Tibial artery (tissue), 4 donors: ENCODE data around the gene MAP3K7CL.

Experiments
- DNase-seq, 2 donors: peaks; one replicate each; pipeline ENCODE4 v3.0.0-alpha.2; 2019
- H3K27ac ChIP-seq, 2 donors: fragments of 200-600 bp; sonication (generic) in 1 of 2; 1 replicate in 1 of 2; 2 replicates in 1 of 2; pipeline ENCODE4 v1.5.1; 2018 to 2019; ENCODE audit warnings: mild to moderate bottlenecking in 1 of 2
- H3K27me3 ChIP-seq, 2 donors: fragments of 200-600 bp; sonication (generic) in 1 of 2; one replicate each; pipeline versions ENCODE4 v1.5.1 to v1.6.0; 2016 to 2019
- H3K36me3 ChIP-seq, 3 donors: fragments of 200-600 bp; sonication (generic) in 2 of 3; one replicate each; pipeline ENCODE4 v1.5.1; 2016 to 2019; ENCODE audit warnings: mild to moderate bottlenecking in 2 of 3
- H3K4me1 ChIP-seq, 4 donors: fragments of 200-600 bp; sonication (generic) in 2 of 4; 1 replicate in 3 of 4; 2 replicates in 1 of 4; pipeline ENCODE4 v1.5.1; 2016 to 2019
- H3K4me3 ChIP-seq, 2 donors: fragments of 200-600 bp; sonication (generic) in 1 of 2; 1 replicate in 1 of 2; 2 replicates in 1 of 2; pipeline ENCODE4 v1.5.1; 2018 to 2019; ENCODE audit warnings: mild to moderate bottlenecking in 2 of 2
- H3K9me3 ChIP-seq, 3 donors: fragments of 200-600 bp; sonication (generic) in 1 of 3; one replicate each; pipeline ENCODE4 v1.5.1; 2016 to 2019
- intact Hi-C: fragments of 100-400 bp; cut with DNase I; formaldehyde crosslinking; loops from one replicate; pipeline ENCODE4 v1.15.0; 2023; ENCODE audit warnings: low total_unique reads
- TF ChIP-seq, protein P1 (sequence below), 2 experiments: fragments of 200-600 bp in 1 of 2; fragments of 450-650 bp in 1 of 2; IDR thresholded peaks; one replicate each; pipeline ENCODE4 v1.5.1; 2017 to 2019; ENCODE audit warnings: antibody characterized with exemption in 2 of 2, mild to moderate bottlenecking in 1 of 2, moderate library complexity in 1 of 2

Gene MAP3K7CL

DNA sequence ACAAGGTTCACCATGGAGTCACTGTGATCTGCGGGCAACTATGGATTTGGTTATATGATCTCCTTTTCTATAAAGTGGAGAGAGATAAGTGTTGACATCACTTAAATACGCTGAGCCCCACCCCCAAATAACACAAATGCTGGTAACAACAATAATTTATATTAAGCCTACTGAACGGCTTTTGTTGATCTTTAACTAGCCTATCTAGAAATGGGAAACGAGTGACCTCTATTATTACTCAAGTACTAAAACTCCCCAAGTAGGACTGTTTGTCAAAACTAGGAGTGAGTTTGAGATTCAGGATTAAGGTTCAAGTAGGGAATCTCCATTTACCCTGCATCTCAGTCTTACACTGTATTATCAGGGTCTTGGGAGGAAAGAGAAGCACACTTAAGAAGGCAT is 52.2 kb downstream of the MAP3K7CL start:
- H3K36me3 ChIP-seq: no peaks in the 10 kb centered on the region
- H3K9me3 ChIP-seq: no peaks in the 10 kb centered on the region
- H3K4me3 ChIP-seq: peak overlapping the region; percentile 42 to 44
- no peak for DNase-seq
- H3K27ac ChIP-seq: peak overlapping the region; percentile 71 to 82
- intact Hi-C loops: no loop called here
- TF ChIP-seq, protein P1, sequence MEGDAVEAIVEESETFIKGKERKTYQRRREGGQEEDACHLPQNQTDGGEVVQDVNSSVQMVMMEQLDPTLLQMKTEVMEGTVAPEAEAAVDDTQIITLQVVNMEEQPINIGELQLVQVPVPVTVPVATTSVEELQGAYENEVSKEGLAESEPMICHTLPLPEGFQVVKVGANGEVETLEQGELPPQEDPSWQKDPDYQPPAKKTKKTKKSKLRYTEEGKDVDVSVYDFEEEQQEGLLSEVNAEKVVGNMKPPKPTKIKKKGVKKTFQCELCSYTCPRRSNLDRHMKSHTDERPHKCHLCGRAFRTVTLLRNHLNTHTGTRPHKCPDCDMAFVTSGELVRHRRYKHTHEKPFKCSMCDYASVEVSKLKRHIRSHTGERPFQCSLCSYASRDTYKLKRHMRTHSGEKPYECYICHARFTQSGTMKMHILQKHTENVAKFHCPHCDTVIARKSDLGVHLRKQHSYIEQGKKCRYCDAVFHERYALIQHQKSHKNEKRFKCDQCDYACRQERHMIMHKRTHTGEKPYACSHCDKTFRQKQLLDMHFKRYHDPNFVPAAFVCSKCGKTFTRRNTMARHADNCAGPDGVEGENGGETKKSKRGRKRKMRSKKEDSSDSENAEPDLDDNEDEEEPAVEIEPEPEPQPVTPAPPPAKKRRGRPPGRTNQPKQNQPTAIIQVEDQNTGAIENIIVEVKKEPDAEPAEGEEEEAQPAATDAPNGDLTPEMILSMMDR (IDR thresholded peaks at IDR 0.05): no peak
- H3K4me1 ChIP-seq: peaks cover 0 to 44% (median 17%) of the 10 kb centered on the region in 4 donors
- H3K27me3 ChIP-seq: no peaks in the 10 kb centered on the region

- H3K27me3 ChIP-seq: no peaks in the 10 kb centered on the region
- no peaks in the 10 kb centered on the region for H3K36me3 ChIP-seq
- no peak for DNase-seq
- H3K4me3 ChIP-seq: no peak overlapping the region
- H3K9me3 ChIP-seq: no peaks in the 10 kb centered on the region
- peaks cover 0 to 47% (median 17%) of the 10 kb centered on the region in 4 donors for H3K4me1 ChIP-seq
- intact Hi-C loops: no loop called here
- TF ChIP-seq, protein P1 (IDR thresholded peaks at IDR 0.05): no peak
- no peak overlapping the region for H3K27ac ChIP-seq
Measured at GRCh38 chr21:29184037-29184436, 53.6 kb downstream of the MAP3K7CL start.

DNA sequence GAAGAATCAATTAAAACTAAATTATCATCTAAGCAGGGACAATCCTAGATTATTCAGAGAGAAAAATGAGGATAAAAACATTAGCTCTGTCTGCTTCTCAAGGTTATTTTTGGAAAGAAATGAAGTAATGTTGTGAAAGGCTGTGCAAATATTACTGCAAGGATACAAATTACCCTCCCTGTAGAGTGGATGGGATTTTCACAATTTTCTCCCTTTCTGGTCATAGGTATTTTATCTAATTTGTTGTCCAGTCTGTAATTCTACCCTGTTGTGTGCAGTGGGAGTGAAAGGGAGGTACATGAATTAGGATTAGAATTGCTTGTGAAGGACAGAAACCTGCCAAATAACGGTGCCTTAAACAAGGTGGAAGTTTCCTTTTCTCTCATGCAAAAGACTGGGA is 54.7 kb downstream of the MAP3K7CL start:
- DNase-seq: no peak
- no peak overlapping the region for H3K4me3 ChIP-seq
- H3K4me1 ChIP-seq: peaks cover 0 to 47% (median 17%) of the 10 kb centered on the region in 4 donors
- no peaks in the 10 kb centered on the region for H3K36me3 ChIP-seq
- H3K9me3 ChIP-seq: no peaks in the 10 kb centered on the region
- no peaks in the 10 kb centered on the region for H3K27me3 ChIP-seq
- intact Hi-C loops: no loop called here
- TF ChIP-seq, protein P1 (IDR thresholded peaks at IDR 0.05): no peak
- no peak overlapping the region for H3K27ac ChIP-seq

DNA sequence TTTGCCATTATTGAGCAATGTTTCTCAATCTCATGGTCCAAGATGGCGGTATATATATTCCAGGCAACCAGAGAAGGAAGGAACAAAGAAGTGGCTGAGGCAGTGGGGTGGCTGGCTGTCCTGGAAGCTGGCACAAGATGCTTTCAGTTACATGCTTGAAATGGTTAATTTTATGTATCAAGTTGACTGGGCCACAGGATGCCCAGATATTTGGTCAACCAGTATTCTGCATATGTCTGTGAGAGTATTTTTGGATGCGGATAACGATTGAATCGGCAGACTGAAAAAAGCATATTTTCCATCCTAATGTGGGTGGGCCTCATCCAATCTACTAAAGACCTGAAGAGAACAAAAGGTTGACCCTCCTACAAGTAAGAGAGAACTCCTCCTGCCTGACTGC is 55.2 kb downstream of the MAP3K7CL start:
- Histone ChIP-seq H3K27ac (no peak overlapping the region), H3K36me3 (no peaks in the 10 kb centered on the region), H3K9me3 (no peaks in the 10 kb centered on the region), H3K4me3 (no peak overlapping the region), H3K4me1 (peaks cover 0 to 47% (median 17%) of the 10 kb centered on the region in 4 donors), H3K27me3 (no peaks in the 10 kb centered on the region)
- TF ChIP-seq, protein P1 (IDR thresholded peaks at IDR 0.05): no peak
- intact Hi-C loops: no loop called here
- no peak for DNase-seq

- Histone ChIP-seq H3K9me3 (no peaks in the 10 kb centered on the region), H3K4me1 (peaks cover 0 to 47% (median 16%) of the 10 kb centered on the region in 4 donors), H3K27me3 (no peaks in the 10 kb centered on the region), H3K36me3 (no peaks in the 10 kb centered on the region), H3K4me3 (no peak overlapping the region), H3K27ac (no peak overlapping the region)
- intact Hi-C loops: no loop called here
- TF ChIP-seq, protein P1 (IDR thresholded peaks at IDR 0.05): no peak
- DNase-seq: no peak
Measured at GRCh38 chr21:29186246-29186645, 55.8 kb downstream of the MAP3K7CL start.

DNA sequence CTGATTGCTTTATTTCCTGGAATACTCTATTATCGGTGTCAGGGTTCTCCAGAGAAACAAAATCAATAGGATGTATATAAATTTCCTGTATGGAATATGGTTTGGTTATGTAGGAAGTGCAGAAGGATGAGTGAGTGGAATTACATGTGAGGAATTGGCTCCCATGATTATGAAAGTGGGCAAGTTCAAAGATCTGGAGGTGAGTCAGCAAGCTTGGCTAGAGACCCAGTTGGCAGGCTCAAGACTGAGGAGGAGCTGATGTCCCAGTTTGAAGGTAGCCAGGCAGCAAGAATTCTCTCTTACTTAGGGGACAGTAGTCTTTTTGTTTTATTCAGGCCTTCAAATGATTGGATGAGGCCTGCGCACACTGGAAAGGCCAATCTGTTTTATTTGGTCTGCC is 57.5 kb downstream of the MAP3K7CL start:
- H3K9me3 ChIP-seq: no peaks in the 10 kb centered on the region
- H3K27ac ChIP-seq: no peak overlapping the region
- H3K4me1 ChIP-seq: peaks cover 0 to 33% (median 8%) of the 10 kb centered on the region in 4 donors
- TF ChIP-seq, protein P1 (IDR thresholded peaks at IDR 0.05): no peak
- no peak for DNase-seq
- intact Hi-C loops: no loop called here
- no peak overlapping the region for H3K4me3 ChIP-seq
- H3K27me3 ChIP-seq: no peaks in the 10 kb centered on the region
- no peaks in the 10 kb centered on the region for H3K36me3 ChIP-seq
